GM12878 (cell line): ENCODE measurements around the gene MYO9B. TPM values are rescaled to one million over a fixed set of nuclear protein-coding genes. Genes with fewer than 3 reads are reported as not detected.

Experiments used
- ATAC-seq: fragments of 200-7000 bp; cut with Tn5 transposase; 3 replicates; pipeline ENCODE4 v1.9.1; 2020; ENCODE audit warnings: mild to moderate bottlenecking, moderate library complexity
- BruUV-seq: library from RNA; stranded (reverse); fragments of 400-500 nt; replicated peaks from 2 replicates; lab custom pipeline; 2021; lab: Mats Ljungman, UMichigan
- CTCF ChIA-PET: fragments of 300-600 bp; sonication (Branson Sonifier 250); formaldehyde crosslinking; extraction: SDS; loops from one replicate; lab custom pipeline; 2021; ENCODE audit warnings: inconsistent platforms; lab: Yijun Ruan, JAX
- POLR2A ChIA-PET: fragments of 350-600 bp; formaldehyde crosslinking; extraction: SDS; loops from one replicate; lab custom pipeline; 2021; ENCODE audit warnings: inconsistent platforms; lab: Charles Lee
- RAD21 ChIA-PET: fragments of 300-600 bp; sonication (Branson Sonifier 250); formaldehyde crosslinking; loops from one replicate; lab custom pipeline; 2023; ENCODE audit warnings: antibody characterized with exemption; ENCODE audit not compliant: unreplicated experiment; lab: Charles Lee
- SMC1A ChIA-PET: fragments of 300-600 bp; sonication (Branson Sonifier 250); formaldehyde crosslinking; loops from one replicate; lab custom pipeline; 2023; ENCODE audit not compliant: unreplicated experiment, uncharacterized antibody; lab: Charles Lee
- DNase-seq: peaks from one replicate; pipeline ENCODE4 v3.0.0-alpha.2; 2011; ENCODE audit warnings: low read depth, low spot score
- FAIRE-seq: peaks from 3 replicates; lab custom pipeline; 2011; peaks lifted over from hg19 to GRCh38; lab: Jason Lieb, UNC
- H2AFZ ChIP-seq: 2 replicates; pipeline ENCODE4 v1.6.0; 2011; ENCODE audit warnings: low read depth, low read length, control low read depth; ENCODE audit not compliant: control insufficient read depth
- H3K27ac ChIP-seq: 2 replicates; pipeline ENCODE4 v1.5.1; 2011; ENCODE audit warnings: control low read depth; ENCODE audit not compliant: control insufficient read depth, insufficient read depth
- H3K27me3 ChIP-seq, 2 experiments: replicated peaks in 1 of 2; 2 replicates each; pipeline versions ENCODE4 v1.6.0 to v1.6.1; 2011; ENCODE audit warnings: low read length in 1 of 2; ENCODE audit not compliant: control insufficient read depth in 2 of 2, insufficient read depth in 2 of 2
- H3K36me3 ChIP-seq, 2 experiments: 2 replicates each; pipeline ENCODE4 v1.5.1; 2011; ENCODE audit warnings: low read length in 1 of 2; ENCODE audit not compliant: control insufficient read depth in 2 of 2, insufficient read depth in 2 of 2
- H3K4me1 ChIP-seq: 2 replicates; pipeline ENCODE4 v1.6.1; 2011; ENCODE audit warnings: mild to moderate bottlenecking, low read length, moderate library complexity, mixed read lengths; ENCODE audit not compliant: control insufficient read depth, insufficient read depth
- H3K4me2 ChIP-seq: 2 replicates; pipeline ENCODE4 v1.6.0; 2011; ENCODE audit warnings: control low read depth; ENCODE audit not compliant: control insufficient read depth, insufficient read depth
- H3K4me3 ChIP-seq: fragments of 200-600 bp; sonication (generic); 2 replicates; pipeline ENCODE4 v1.5.1; 2016
- H3K79me2 ChIP-seq: 2 replicates; pipeline ENCODE4 v1.6.0; 2011; ENCODE audit warnings: low read length; ENCODE audit not compliant: control insufficient read depth, insufficient read depth
- H3K9ac ChIP-seq: 2 replicates; pipeline ENCODE4 v1.8.0; 2011; ENCODE audit warnings: low read length, control low read depth, mixed read lengths; ENCODE audit not compliant: control insufficient read depth, insufficient read depth
- H3K9me3 ChIP-seq: replicated peaks from 3 replicates; pipeline ENCODE4 v1.5.1; 2011; ENCODE audit warnings: mild to moderate bottlenecking, low read length; ENCODE audit not compliant: control insufficient read depth, insufficient read depth
- H4K20me1 ChIP-seq: 2 replicates; pipeline ENCODE4 v1.6.0; 2011; ENCODE audit not compliant: control insufficient read depth, insufficient read depth
- BRCA1 ChIP-seq: IDR thresholded peaks from 2 replicates; pipeline ENCODE4 v1.6.1; 2011; ENCODE audit warnings: low read depth, low read length, improper control_type of control experiment
- FOXK2 ChIP-seq: fragments of 450-650 bp; IDR thresholded peaks from 2 replicates; pipeline ENCODE4 v1.6.1; 2017; ENCODE audit warnings: mild to moderate bottlenecking, moderate library complexity
- JUNB ChIP-seq: IDR thresholded peaks from 2 replicates; pipeline ENCODE4 v1.6.1; 2016; ENCODE audit warnings: antibody characterized with exemption, mild to moderate bottlenecking
- KDM1A ChIP-seq: fragments of 200-600 bp; sonication (generic); IDR thresholded peaks from 2 replicates; pipeline ENCODE4 v1.6.1; 2016; ENCODE audit warnings: borderline replicate concordance
- LARP7 ChIP-seq: fragments of 450-650 bp; IDR thresholded peaks from 2 replicates; pipeline ENCODE4 v1.6.1; 2017; ENCODE audit warnings: mild to moderate bottlenecking
- POU2F2 ChIP-seq: IDR thresholded peaks from 3 replicates; pipeline ENCODE4 v1.6.1; 2011; ENCODE audit warnings: low read depth, mild to moderate bottlenecking, low read length, borderline replicate concordance
- PRDM15 ChIP-seq: fragments of 450-650 bp; formaldehyde crosslinking; IDR thresholded peaks from 2 replicates; pipeline ENCODE4 v1.4.0; 2020; ENCODE audit warnings: mild to moderate bottlenecking, moderate library complexity
- RBBP5 ChIP-seq: fragments of 200-600 bp; sonication (generic); conservative IDR thresholded peaks from 2 replicates; pipeline ENCODE4 v1.6.1; 2016
- REST ChIP-seq: IDR thresholded peaks from 2 replicates; pipeline ENCODE4 v1.6.1; 2012; ENCODE audit warnings: mild to moderate bottlenecking, low read depth, low read length
- SMAD5 ChIP-seq: IDR thresholded peaks from 2 replicates; pipeline ENCODE4 v1.6.1; 2016; ENCODE audit warnings: antibody characterized with exemption, low read depth
- STAT3 ChIP-seq: IDR thresholded peaks from 2 replicates; pipeline ENCODE4 v1.6.1; 2011; ENCODE audit warnings: low read depth, low read length, improper control_type of control experiment
- WGBS: methylation state at CpG from one replicate; pipeline ENCODE4 v1.1.6; 2016; ENCODE audit warnings: low lambda C conversion rate; ENCODE audit not compliant: insufficient replicate concordance, insufficient coverage; ENCODE audit errors: missing lambda C conversion rate; 5-methylcytosine and 5-hydroxymethylcytosine counted together
- in situ Hi-C: fragments of 300-500 bp; cut with MboI; formaldehyde crosslinking; loops from 9 replicates; pipeline ENCODE4 v1.14.3; 2018; ENCODE audit warnings: mixed read lengths
- intact Hi-C: fragments of 100-400 bp; cut with micrococcal nuclease; formaldehyde crosslinking; loops from one replicate; pipeline ENCODE4 v1.14.2; 2022; ENCODE audit not compliant: unreplicated experiment
- polyA plus RNA-seq, 11 experiments: library from polyadenylated mRNA; depleted of rRNA in 4 of 11; unstranded in 6 of 11; stranded (reverse) in 5 of 11; fragments of >200 nt; fragmentation: Nextera tagmentation in 4 of 11; fragmentation: Illumina TruSeq in 1 of 11; extraction: Ambion mirVana in 4 of 11; extraction: Trizol in 1 of 11; gene quantifications; 1 replicate in 1 of 11; 2 replicates in 10 of 11; pipeline versions ENCODE4 v1.2.1 to v1.2.3, GENCODE V29; 2011 to 2016; ENCODE audit warnings: inconsistent platforms in 2 of 11, missing spikeins in 2 of 11, low read depth in 1 of 11
- total RNA-seq, 4 experiments: library from RNA; depleted of rRNA in 3 of 4; stranded (reverse); fragments of >200 nt in 3 of 4; fragmentation: Illumina TruSeq in 1 of 4; extraction: Trizol in 1 of 4; gene quantifications; 2 replicates each; pipeline versions ENCODE4 v1.2.1 to v1.2.3, GENCODE V29; 2013 to 2021
- TF ChIP-seq, protein P1 (sequence below): IDR thresholded peaks from 2 replicates; pipeline ENCODE4 v1.6.1; 2012; ENCODE audit warnings: low read depth, low read length, improper control_type of control experiment
- TF ChIP-seq, protein P2 (sequence below): IDR thresholded peaks from 2 replicates; pipeline ENCODE4 v1.6.1; 2012; ENCODE audit warnings: low read depth, low read length, improper control_type of control experiment

Gene MYO9B
- total and polyA plus RNA-seq, 10 of the 15 experiments (the other 5 are each of a cell fraction or from before 2014, with no cell fraction given) = 5.4 to 165 (median 45.8) TPM

GRCh38 chr19:17125062-17125727, 49.6 kb downstream of the MYO9B start:
- peak overlapping the region; percentile 80 for H3K9ac ChIP-seq
- H3K79me2 ChIP-seq = peaks cover 52% of the 10 kb centered on the region
- RAD21 ChIA-PET = interaction anchor here (0.5 to 5.9 kb wide), 18 partner anchors 9 to 537 kb away, joined by 3 to 91 read pairs (median 6); partner anchors contain the start of genes ANKLE1, BABAM1, MYO9B and USE1
- in situ Hi-C loops (no loop called here), intact Hi-C loops (loop anchor here (2.0 kb wide), 1 partner anchor 20 kb away; no protein-coding TSS in a partner anchor)
- TSS peak; percentile 93 for BruUV-seq
- DNase-seq (peak; percentile 91), ATAC-seq (peak; percentile 87), FAIRE-seq (peak; percentile 88)
- peak overlapping the region; percentile 97 for H3K27ac ChIP-seq
- no peaks in the 10 kb centered on the region for H4K20me1 ChIP-seq
- SMC1A ChIA-PET = interaction anchor here (0.8 to 7.3 kb wide), 18 partner anchors 9 to 156 kb away, joined by 3 to 88 read pairs (median 4); partner anchors contain the start of genes HAUS8 and MYO9B
- peak overlapping the region; percentile 61 for H3K4me3 ChIP-seq
- peak overlapping the region; percentile 86 for H3K4me2 ChIP-seq
- H3K36me3 ChIP-seq = peaks cover 10 to 28% of the 10 kb centered on the region in 2 experiments
- H3K4me1 ChIP-seq = peaks cover 48% of the 10 kb centered on the region
- H3K27me3 ChIP-seq = no peaks in the 10 kb centered on the region
- CTCF ChIA-PET = interaction anchor here (0.6 to 4.6 kb wide), 14 partner anchors 8 to 180 kb away, joined by 3 to 30 read pairs (median 4); partner anchors contain the start of gene MRPL34
- no peaks in the 10 kb centered on the region for H3K9me3 ChIP-seq
- WGBS = 0% methylated on average over 10 of the region's 10 CpGs
- POLR2A ChIA-PET = interaction anchor here (0.6 to 6.2 kb wide), 17 partner anchors 9 to 541 kb away, joined by 3 to 111 read pairs (median 5); partner anchors contain the start of genes HAUS8 and MYO9B
- no peak overlapping the region for H2AFZ ChIP-seq
- TF ChIP-seq RBBP5 = 0 out of 2 replicates have a peak, but pooled peaks have one; percentile 44
- TF ChIP-seq BRCA1 = no peak
- TF ChIP-seq KDM1A = no peak
- TF ChIP-seq LARP7 = no peak
- TF ChIP-seq, protein P1, sequence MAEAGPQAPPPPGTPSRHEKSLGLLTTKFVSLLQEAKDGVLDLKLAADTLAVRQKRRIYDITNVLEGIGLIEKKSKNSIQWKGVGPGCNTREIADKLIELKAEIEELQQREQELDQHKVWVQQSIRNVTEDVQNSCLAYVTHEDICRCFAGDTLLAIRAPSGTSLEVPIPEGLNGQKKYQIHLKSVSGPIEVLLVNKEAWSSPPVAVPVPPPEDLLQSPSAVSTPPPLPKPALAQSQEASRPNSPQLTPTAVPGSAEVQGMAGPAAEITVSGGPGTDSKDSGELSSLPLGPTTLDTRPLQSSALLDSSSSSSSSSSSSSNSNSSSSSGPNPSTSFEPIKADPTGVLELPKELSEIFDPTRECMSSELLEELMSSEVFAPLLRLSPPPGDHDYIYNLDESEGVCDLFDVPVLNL = no peak
- TF ChIP-seq, protein P2, sequence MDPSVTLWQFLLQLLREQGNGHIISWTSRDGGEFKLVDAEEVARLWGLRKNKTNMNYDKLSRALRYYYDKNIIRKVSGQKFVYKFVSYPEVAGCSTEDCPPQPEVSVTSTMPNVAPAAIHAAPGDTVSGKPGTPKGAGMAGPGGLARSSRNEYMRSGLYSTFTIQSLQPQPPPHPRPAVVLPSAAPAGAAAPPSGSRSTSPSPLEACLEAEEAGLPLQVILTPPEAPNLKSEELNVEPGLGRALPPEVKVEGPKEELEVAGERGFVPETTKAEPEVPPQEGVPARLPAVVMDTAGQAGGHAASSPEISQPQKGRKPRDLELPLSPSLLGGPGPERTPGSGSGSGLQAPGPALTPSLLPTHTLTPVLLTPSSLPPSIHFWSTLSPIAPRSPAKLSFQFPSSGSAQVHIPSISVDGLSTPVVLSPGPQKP = no peak
- TF ChIP-seq POU2F2 = 0 out of 3 replicates have a peak, but pooled peaks have one; percentile 33
- TF ChIP-seq SMAD5 = 0 out of 2 replicates have a peak, but pooled peaks have one; percentile 19
- TF ChIP-seq STAT3 = 0 out of 2 replicates have a peak, but pooled peaks have one; percentile 72
- no peak for TF ChIP-seq FOXK2
- no peak for TF ChIP-seq REST
- TF ChIP-seq PRDM15 (CRISPR knock-in tag) = no peak
- peak; percentile 35 for TF ChIP-seq JUNB
